H1 (cell line): Measurements from ENCODE around the gene TGM1. TPM values are rescaled to one million over a fixed set of nuclear protein-coding genes. Genes with fewer than 3 reads are reported as not detected.
A peak's percentile ranks its signal among the peaks of the same experiment; 100 is the strongest.

Experiments used
- CTCF ChIA-PET: fragments of 300-600 bp; sonication (Branson Sonifier 250); formaldehyde crosslinking; loops from one replicate; lab custom pipeline; 2021; ENCODE audit not compliant: partially characterized antibody; lab: Charles Lee
- POLR2A ChIA-PET: fragments of 300-600 bp; sonication (Branson Sonifier 250); formaldehyde crosslinking; loops from one replicate; lab custom pipeline; 2021; ENCODE audit warnings: inconsistent platforms; ENCODE audit not compliant: partially characterized antibody; lab: Charles Lee
- DNase-seq, 2 experiments: peaks; one replicate each; pipeline versions ENCODE4 v3.0.0 to v3.0.0-alpha.2; 2010 to 2022; ENCODE audit warnings: low spot score in 2 of 2, low read depth in 1 of 2, mixed read lengths in 1 of 2
- FAIRE-seq: peaks from 2 replicates; lab custom pipeline; 2011; peaks lifted over from hg19 to GRCh38; lab: Jason Lieb, UNC
- H2AFZ ChIP-seq: 2 replicates; pipeline ENCODE4 v1.8.1; 2012; ENCODE audit warnings: low read length, inconsistent platforms
- H2AK5ac ChIP-seq: 2 replicates; pipeline ENCODE4 v1.6.1; 2013; ENCODE audit warnings: low read depth, low read length
- H2BK120ac ChIP-seq: replicated peaks from 2 replicates; pipeline ENCODE3; 2013; ENCODE audit warnings: low read depth, low read length, inconsistent platforms
- H2BK12ac ChIP-seq: 2 replicates; pipeline ENCODE4 v1.6.1; 2013; ENCODE audit warnings: low read depth, low read length
- H2BK15ac ChIP-seq: 2 replicates; pipeline ENCODE4 v1.6.1; 2013; ENCODE audit warnings: low read length
- H2BK20ac ChIP-seq: 2 replicates; pipeline ENCODE4 v1.6.1; 2013; ENCODE audit warnings: low read length
- H2BK5ac ChIP-seq: 2 replicates; pipeline ENCODE4 v1.6.1; 2013; ENCODE audit warnings: low read depth, low read length
- H3K14ac ChIP-seq: 2 replicates; pipeline ENCODE4 v1.6.1; 2013; ENCODE audit warnings: inconsistent platforms; ENCODE audit not compliant: insufficient read length
- H3K18ac ChIP-seq: 2 replicates; pipeline ENCODE4 v1.6.1; 2013; ENCODE audit warnings: low read length; ENCODE audit errors: extremely low read depth
- H3K23ac ChIP-seq: 2 replicates; pipeline ENCODE4 v1.6.1; 2013; ENCODE audit warnings: inconsistent platforms; ENCODE audit not compliant: insufficient read length
- H3K23me2 ChIP-seq: 2 replicates; pipeline ENCODE4 v1.6.1; 2013; ENCODE audit warnings: low read depth, low read length
- H3K27ac ChIP-seq: 2 replicates; pipeline ENCODE4 v1.6.1; 2011; ENCODE audit warnings: low read depth, low read length, inconsistent platforms
- H3K27me3 ChIP-seq, 4 experiments: replicated peaks in 1 of 4; 1 replicate in 1 of 4; 2 replicates in 3 of 4; pipeline versions ENCODE4 v1.6.1 to v1.8.1; 2011 to 2013; ENCODE audit warnings: low read length in 3 of 4, mild to moderate bottlenecking in 3 of 4, inconsistent platforms in 2 of 4, mixed read lengths in 2 of 4, moderate library complexity in 1 of 4; ENCODE audit not compliant: control insufficient read depth in 3 of 4, insufficient read depth in 3 of 4; ENCODE audit errors: extremely low read depth in 1 of 4
- H3K36me3 ChIP-seq, 4 experiments: 2 replicates each; pipeline versions ENCODE4 v1.6.1 to v1.8.1; 2011 to 2013; ENCODE audit warnings: mild to moderate bottlenecking in 4 of 4, low read length in 3 of 4, moderate library complexity in 2 of 4, control low read depth in 1 of 4, inconsistent platforms in 1 of 4; ENCODE audit not compliant: insufficient read depth in 4 of 4, control insufficient read depth in 2 of 4
- H3K4ac ChIP-seq: replicated peaks from 2 replicates; pipeline ENCODE3; 2013; ENCODE audit warnings: low read length, low read depth, mixed read lengths, inconsistent platforms; ENCODE audit not compliant: insufficient read length
- H3K4me1 ChIP-seq, 4 experiments: replicated peaks in 1 of 4; 1 replicate in 1 of 4; 2 replicates in 3 of 4; pipeline versions ENCODE4 v1.6.1 to v1.8.1; 2011 to 2013; ENCODE audit warnings: low read length in 3 of 4, inconsistent platforms in 2 of 4, mixed read lengths in 1 of 4; ENCODE audit not compliant: insufficient read depth in 4 of 4, control insufficient read depth in 3 of 4
- H3K4me2 ChIP-seq, 2 experiments: 2 replicates each; pipeline versions ENCODE4 v1.6.1 to v1.8.1; 2011 to 2013; ENCODE audit warnings: low read depth in 2 of 2, low read length in 2 of 2, control low read depth in 1 of 2, inconsistent platforms in 1 of 2, mild to moderate bottlenecking in 1 of 2; ENCODE audit not compliant: insufficient read depth in 1 of 2
- H3K4me3 ChIP-seq, 4 experiments: fragments of 200-600, 300-600 bp in 1 of 4; sonication (generic), shearing (Covaris generic), sonication (Bioruptor Twin) in 1 of 4; 2 replicates each; pipeline versions ENCODE4 v1.5.1 to v1.8.1; 2011 to 2016; ENCODE audit warnings: low read length in 4 of 4, low read depth in 3 of 4, control low read depth in 2 of 4, inconsistent platforms in 2 of 4, mild to moderate bottlenecking in 2 of 4, mixed read lengths in 1 of 4, moderate library complexity in 1 of 4; ENCODE audit not compliant: insufficient read depth in 2 of 4; ENCODE audit errors: extremely low read depth in 1 of 4
- H3K56ac ChIP-seq: replicated peaks from 2 replicates; pipeline ENCODE3; 2013; ENCODE audit warnings: low read depth, mild to moderate bottlenecking, mixed read lengths, low read length, inconsistent platforms; ENCODE audit not compliant: insufficient read length
- H3K79me1 ChIP-seq: 2 replicates; pipeline ENCODE4 v1.6.1; 2013; ENCODE audit warnings: low read depth, low read length, control low read depth
- H3K79me2 ChIP-seq, 2 experiments: 2 replicates each; pipeline versions ENCODE4 v1.6.1 to v1.8.1; 2012 to 2013; ENCODE audit warnings: low read length in 2 of 2, mild to moderate bottlenecking in 2 of 2, inconsistent platforms in 1 of 2; ENCODE audit not compliant: insufficient read depth in 2 of 2, control insufficient read depth in 1 of 2
- H3K9ac ChIP-seq, 4 experiments: replicated peaks in 1 of 4; 1 replicate in 1 of 4; 2 replicates in 3 of 4; pipeline versions ENCODE4 v1.6.1 to v1.8.1; 2011 to 2013; ENCODE audit warnings: low read depth in 3 of 4, low read length in 3 of 4, control low read depth in 2 of 4, mild to moderate bottlenecking in 2 of 4, moderate library complexity in 2 of 4, inconsistent platforms in 1 of 4; ENCODE audit errors: extremely low read depth in 1 of 4
- H3K9me3 ChIP-seq, 2 experiments: 2 replicates each; pipeline versions ENCODE4 v1.6.1 to v1.8.1; 2012 to 2013; ENCODE audit warnings: mild to moderate bottlenecking in 2 of 2, moderate library complexity in 2 of 2, control low read depth in 1 of 2, inconsistent platforms in 1 of 2, low read depth in 1 of 2, low read length in 1 of 2, mixed read lengths in 1 of 2; ENCODE audit not compliant: insufficient read depth in 2 of 2
- H4K20me1 ChIP-seq, 2 experiments: replicated peaks in 1 of 2; 2 replicates each; pipeline versions ENCODE3 to v1.8.1; 2011 to 2013; ENCODE audit warnings: inconsistent platforms in 2 of 2, low read length in 2 of 2, mild to moderate bottlenecking in 1 of 2; ENCODE audit not compliant: insufficient read depth in 2 of 2, control insufficient read depth in 1 of 2
- H4K5ac ChIP-seq: 2 replicates; pipeline ENCODE4 v1.6.1; 2013; ENCODE audit warnings: low read length, low read depth, mixed read lengths, inconsistent platforms; ENCODE audit not compliant: insufficient read length
- H4K8ac ChIP-seq: 2 replicates; pipeline ENCODE4 v1.8.0; 2013; ENCODE audit warnings: mild to moderate bottlenecking, moderate library complexity, low read length, inconsistent platforms; ENCODE audit not compliant: insufficient read depth; ENCODE audit errors: extremely low read depth
- H4K91ac ChIP-seq: replicated peaks from 2 replicates; pipeline ENCODE3; 2013; ENCODE audit warnings: low read length, mixed read lengths, inconsistent platforms; ENCODE audit not compliant: insufficient read length
- JUND ChIP-seq: IDR thresholded peaks from 2 replicates; pipeline ENCODE4 v1.6.1; 2011; ENCODE audit warnings: mild to moderate bottlenecking, improper control_type of control experiment, low read length
- SIRT6 ChIP-seq: IDR thresholded peaks from one replicate; pipeline ENCODE4 v1.7.1; 2012; ENCODE audit warnings: low read length, inconsistent platforms
- WGBS, 2 experiments: shearing (Covaris generic) in 1 of 2; methylation state at CpG; one replicate each; pipeline versions ENCODE4 v1.1.6 to v1.1.7; 2013 to 2015; ENCODE audit warnings: low lambda C conversion rate in 2 of 2, mixed read lengths in 2 of 2, inconsistent platforms in 1 of 2, low coverage in 1 of 2, missing lambda C conversion rate in 1 of 2; ENCODE audit not compliant: insufficient replicate concordance in 2 of 2, insufficient coverage in 1 of 2, insufficient read length in 1 of 2; ENCODE audit errors: extremely low coverage in 1 of 2, missing lambda C conversion rate in 1 of 2; 5-methylcytosine and 5-hydroxymethylcytosine counted together
- polyA plus RNA-seq, 7 experiments: library from polyadenylated mRNA; depleted of rRNA in 3 of 7; stranded (reverse) in 5 of 7; unstranded in 2 of 7; fragments of >200 nt in 5 of 7; fragments of 200-250 nt in 2 of 7; gene quantifications; 1 replicate in 5 of 7; 2 replicates in 1 of 7; 4 replicates in 1 of 7; pipeline versions ENCODE4 v1.2.1 to v1.2.3, GENCODE V29; 2011 to 2013; ENCODE audit warnings: missing spikeins in 2 of 7, mixed read lengths in 2 of 7
- total RNA-seq: library from RNA; stranded (reverse); fragmentation: NEBNext Ultra II Directional; extraction: Animal tissue kit (Norgen Biotek cat#: 25700); gene quantifications from 2 replicates; pipeline ENCODE4 v1.2.1, GENCODE V29; 2021

TGM1 gene
- total and polyA plus RNA-seq, 2 of the 8 experiments (the other 6 are each of a cell fraction or from before 2014, with no cell fraction given), result 1.8 to 2.2 TPM

DNA sequence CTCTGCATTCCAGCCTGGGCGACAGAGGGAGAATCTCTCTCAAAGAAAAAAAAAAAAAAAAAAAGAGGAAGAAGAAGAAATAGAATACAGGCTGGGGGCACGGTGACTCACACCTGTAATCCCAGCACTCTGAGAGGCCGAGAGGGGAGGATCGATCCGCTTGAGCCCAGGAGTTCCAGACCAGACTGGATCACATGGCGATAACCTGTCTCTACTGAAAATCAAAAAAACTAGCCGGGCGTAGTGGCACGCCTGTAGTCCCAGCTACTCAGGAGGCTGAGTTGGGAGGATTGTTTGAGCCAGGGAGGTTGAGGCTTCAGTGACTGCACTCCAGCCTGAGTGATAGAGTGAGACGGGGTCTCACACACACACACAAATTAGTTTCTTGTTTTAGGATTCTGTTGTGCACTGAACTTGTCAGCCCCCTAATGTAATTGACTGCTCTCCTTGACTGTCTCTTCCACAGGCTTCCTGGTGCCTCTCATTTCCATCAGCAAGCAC is 19.6 kb downstream of the TGM1 start:
- Histone ChIP-seq H3K27ac (no peak overlapping the region), H3K4ac (no peak overlapping the region), H4K8ac (no peak overlapping the region), H3K9me3 (no peaks in the 10 kb centered on the region), H2BK5ac (0 out of 2 replicates have a peak overlapping the region, but pooled peaks have one; percentile 26), H2BK20ac (no peak overlapping the region), H3K23me2 (peaks cover 8% of the 10 kb centered on the region; the same call in 1 of the 2 replicates), H2AK5ac (no peak overlapping the region), H2BK12ac (peak overlapping the region; percentile 69; the same call in 1 of the 2 replicates), H3K36me3 (peaks cover 11 to 25% (median 22%) of the 10 kb centered on the region in 4 experiments), H2AFZ (no peak overlapping the region), H3K4me2 (peak overlapping the region; percentile 84 to 87), H4K20me1 (peaks cover 3 to 10% of the 10 kb centered on the region in 2 experiments)
- no peak for DNase-seq
- 92% methylated on average over 8 of the region's 10 CpGs; no CpG with 5 or more reads in 1 of the 2 experiments for WGBS, 2 experiments
- POLR2A ChIA-PET, result interaction anchor here (0.6 to 3.7 kb wide), 20 partner anchors 9 to 192 kb away, joined by 3 to 50 read pairs (median 4); partner anchors contain the start of genes CIDEB, DHRS1, IRF9 and NOP9
- TF ChIP-seq SIRT6 (no peak), JUND (peak; percentile 39; the same call in 1 of the 2 replicates)
- TF ChIP-seq, all 59 proteins: peak for 1
- no peaks in the 10 kb centered on the region for H3K27me3 ChIP-seq
- no peaks in the 10 kb centered on the region; the same call in 1 of the 2 replicates for H3K79me1 ChIP-seq
- no peak overlapping the region for H2BK120ac ChIP-seq
- H4K5ac ChIP-seq, result peak overlapping the region; percentile 21
- peak overlapping the region in 1 of 4 experiments; percentile 15; a peak in 2 of 7 replicates for H3K9ac ChIP-seq
- H3K4me1 ChIP-seq, result peaks cover 0 to 5% (median 2%) of the 10 kb centered on the region in 4 experiments; a peak in 4 of 7 replicates
- H3K79me2 ChIP-seq, result no peaks in the 10 kb centered on the region; a peak in 2 of 4 replicates
- FAIRE-seq, result no peak
- no peak overlapping the region for H3K56ac ChIP-seq
- peak overlapping the region; percentile 80 to 97 (median 92); a peak in 6 of 8 replicates for H3K4me3 ChIP-seq
- CTCF ChIA-PET, result interaction anchor here (0.6 to 9.4 kb wide), 31 partner anchors 10 to 240 kb away, joined by 3 to 163 read pairs (median 6); partner anchors contain the start of genes CIDEB, DHRS1, GMPR2 and IRF9
- H3K23ac ChIP-seq, result no peak overlapping the region
- H3K14ac ChIP-seq, result no peak overlapping the region
- 0 out of 2 replicates have a peak overlapping the region, but pooled peaks have one; percentile 2 for H2BK15ac ChIP-seq
- H4K91ac ChIP-seq, result no peak overlapping the region
- no peak overlapping the region for H3K18ac ChIP-seq
